HCT116 (cell line): ENCODE data around the gene SELL. TPM values are rescaled to one million over a fixed set of nuclear protein-coding genes. Genes with fewer than 3 reads are reported as not detected.

Experiments used
- ATAC-seq: fragments of 200-7000 bp; cut with Tn5 transposase; 2 replicates; pipeline ENCODE4 v1.9.1; 2020; ENCODE audit warnings: mild to moderate bottlenecking, moderate library complexity
- BruUV-seq: library from RNA; stranded (reverse); fragments of 400-500 nt; replicated peaks from 2 replicates; lab custom pipeline; 2021; lab: Mats Ljungman, UMichigan
- CTCF ChIA-PET: fragments of 300-600 bp; sonication (Branson Sonifier 250); formaldehyde crosslinking; loops from one replicate; lab custom pipeline; 2021; ENCODE audit warnings: antibody characterized with exemption; lab: Charles Lee
- POLR2A ChIA-PET: fragments of 300-600, 350-600 bp; sonication (Branson Sonifier 250); formaldehyde crosslinking; loops from one replicate; lab custom pipeline; 2021; ENCODE audit warnings: antibody characterized with exemption; lab: Charles Lee
- RAD21 ChIA-PET, 2 experiments: fragments of 300-600 bp; sonication (Branson Sonifier 250); formaldehyde crosslinking; loops; one replicate each; lab custom pipeline; 2023; ENCODE audit warnings: low total read pairs in 2 of 2; ENCODE audit not compliant: uncharacterized antibody in 2 of 2, unreplicated experiment in 2 of 2, low non-redundant PET in 1 of 2; lab: Charles Lee
- DNase-seq: peaks from one replicate; pipeline ENCODE4 v3.0.0-alpha.2; 2010; ENCODE audit warnings: low read depth, low spot score
- H2AFZ ChIP-seq: fragments of 200-600 bp; shearing (Covaris generic), sonication (generic); 2 replicates; pipeline ENCODE4 v1.6.1; 2017; ENCODE audit warnings: low read depth, mixed run types, mixed read lengths, antibody characterized with exemption, low read length; ENCODE audit not compliant: poor library complexity, severe bottlenecking
- H3K27ac ChIP-seq: 2 replicates; pipeline ENCODE4 v1.5.1; 2012; ENCODE audit warnings: low read depth, low read length
- H3K27me3 ChIP-seq: fragments of 200-600 bp; sonication (generic); 2 replicates; pipeline ENCODE4 v1.6.1; 2016; ENCODE audit warnings: mixed run types, low read length, mixed read lengths; ENCODE audit not compliant: insufficient read depth
- H3K36me3 ChIP-seq, 2 experiments: fragments of 200-500 bp in 1 of 2; fragments of 200-600 bp in 1 of 2; sonication (Bioruptor generic) in 1 of 2; sonication (generic) in 1 of 2; 2 replicates each; pipeline versions ENCODE4 v1.5.1 to v1.6.1; 2014 to 2016; ENCODE audit warnings: low read length in 2 of 2, inconsistent platforms in 1 of 2, mixed read lengths in 1 of 2, mixed run types in 1 of 2; ENCODE audit not compliant: insufficient read depth in 2 of 2, control insufficient read depth in 1 of 2
- H3K4me1 ChIP-seq, 2 experiments: fragments of 200-600 bp in 1 of 2; sonication (generic) in 1 of 2; 2 replicates each; pipeline versions ENCODE4 v1.5.1 to v1.6.1; 2012 to 2017; ENCODE audit warnings: low read length in 2 of 2, inconsistent platforms in 1 of 2, mild to moderate bottlenecking in 1 of 2, mixed read lengths in 1 of 2, mixed run types in 1 of 2, moderate library complexity in 1 of 2; ENCODE audit not compliant: insufficient read depth in 2 of 2, control insufficient read depth in 1 of 2
- H3K4me2 ChIP-seq: fragments of 200-600 bp; sonication (generic); 2 replicates; pipeline ENCODE4 v1.6.1; 2017; ENCODE audit warnings: mixed run types, low read length, mixed read lengths
- H3K4me3 ChIP-seq, 2 experiments: fragments of 200-600 bp in 1 of 2; sonication (generic) in 1 of 2; replicated peaks in 1 of 2; 2 replicates each; pipeline ENCODE4 v1.5.1; 2011 to 2016; ENCODE audit warnings: low read length in 2 of 2, control low read depth in 1 of 2, low read depth in 1 of 2, mild to moderate bottlenecking in 1 of 2, mixed read lengths in 1 of 2, mixed run types in 1 of 2
- H3K79me2 ChIP-seq: fragments of 200-600 bp; sonication (generic); 2 replicates; pipeline ENCODE4 v1.6.1; 2017; ENCODE audit warnings: mild to moderate bottlenecking, mixed run types, low read length, moderate library complexity, mixed read lengths; ENCODE audit not compliant: insufficient read depth
- H3K9ac ChIP-seq: fragments of 200-600 bp; sonication (generic); 2 replicates; pipeline ENCODE4 v1.6.1; 2016; ENCODE audit warnings: low read length, mixed read lengths
- H3K9me2 ChIP-seq: fragments of 200-600 bp; sonication (generic), shearing (Covaris generic); 2 replicates; pipeline ENCODE4 v1.6.1; 2017; ENCODE audit warnings: mixed run types, mild to moderate bottlenecking, moderate library complexity; ENCODE audit not compliant: insufficient read depth
- H3K9me3 ChIP-seq, 2 experiments: fragments of 200-500 bp in 1 of 2; fragments of 200-600 bp in 1 of 2; sonication (Bioruptor generic) in 1 of 2; sonication (generic) in 1 of 2; 2 replicates each; pipeline ENCODE4 v1.6.1; 2014 to 2017; ENCODE audit warnings: low read length in 2 of 2, mixed read lengths in 2 of 2, inconsistent platforms in 1 of 2, low read depth in 1 of 2, mild to moderate bottlenecking in 1 of 2, mixed run types in 1 of 2, moderate library complexity in 1 of 2; ENCODE audit not compliant: control insufficient read depth in 1 of 2, insufficient read depth in 1 of 2
- H4K20me1 ChIP-seq: fragments of 200-600 bp; sonication (generic), shearing (Covaris generic); 2 replicates; pipeline ENCODE4 v1.6.1; 2017; ENCODE audit warnings: mixed run types, mild to moderate bottlenecking, moderate library complexity; ENCODE audit not compliant: insufficient read depth
- CBX3 ChIP-seq: IDR thresholded peaks from 2 replicates; pipeline ENCODE4 v1.6.1; 2012; ENCODE audit warnings: low read depth
- CEBPB ChIP-seq: IDR thresholded peaks from 2 replicates; pipeline ENCODE4 v1.6.1; 2012; ENCODE audit warnings: low read depth
- EGR1 ChIP-seq: IDR thresholded peaks from 2 replicates; pipeline ENCODE4 v1.6.1; 2012; ENCODE audit warnings: low read depth
- ELF1 ChIP-seq: IDR thresholded peaks from 2 replicates; pipeline ENCODE4 v1.6.1; 2012; ENCODE audit warnings: low read depth, borderline replicate concordance
- EZH2 ChIP-seq: fragments of 200-600 bp; sonication (generic); IDR thresholded peaks from 2 replicates; pipeline ENCODE4 v1.6.1; 2017; ENCODE audit warnings: antibody characterized with exemption, mixed run types
- EZH2phosphoT487 ChIP-seq: fragments of 200-600 bp; IDR thresholded peaks from 2 replicates; pipeline ENCODE4 v1.6.1; 2018; ENCODE audit warnings: antibody characterized with exemption, borderline replicate concordance
- JUND ChIP-seq: IDR thresholded peaks from 2 replicates; pipeline ENCODE4 v1.6.1; 2012
- MAX ChIP-seq: IDR thresholded peaks from 2 replicates; pipeline ENCODE4 v1.6.1; 2012
- POLR2A ChIP-seq: IDR thresholded peaks from 2 replicates; pipeline ENCODE4 v1.7.0; 2011; ENCODE audit warnings: borderline replicate concordance; ENCODE audit not compliant: insufficient read depth, insufficient read length; ENCODE audit errors: extremely low read depth
- POLR2AphosphoS5 ChIP-seq: IDR thresholded peaks from 2 replicates; pipeline ENCODE4 v1.6.1; 2011; ENCODE audit warnings: mild to moderate bottlenecking, low read depth, low read length, moderate library complexity
- RAD21 ChIP-seq: IDR thresholded peaks from 2 replicates; pipeline ENCODE4 v1.6.1; 2012; ENCODE audit warnings: low read depth, mild to moderate bottlenecking
- REST ChIP-seq: IDR thresholded peaks from 2 replicates; pipeline ENCODE4 v1.6.1; 2012; ENCODE audit warnings: low read depth
- SIN3A ChIP-seq: IDR thresholded peaks from 2 replicates; pipeline ENCODE4 v1.6.1; 2012; ENCODE audit warnings: low read depth
- SP1 ChIP-seq: IDR thresholded peaks from 2 replicates; pipeline ENCODE4 v1.6.1; 2012; ENCODE audit warnings: low read depth
- SRF ChIP-seq: IDR thresholded peaks from 2 replicates; pipeline ENCODE4 v1.6.1; 2012; ENCODE audit warnings: low read depth
- TCF7L2 ChIP-seq: IDR thresholded peaks from 2 replicates; pipeline ENCODE4 v1.7.0; 2011; ENCODE audit warnings: borderline replicate concordance, inconsistent platforms; ENCODE audit not compliant: insufficient read depth, insufficient read length; ENCODE audit errors: extremely low read depth
- YY1 ChIP-seq: IDR thresholded peaks from 2 replicates; pipeline ENCODE4 v1.6.1; 2011; ENCODE audit warnings: low read length, low read depth, moderate library complexity, mild to moderate bottlenecking; ENCODE audit not compliant: insufficient replicate concordance; ENCODE audit errors: extremely low read depth
- ZBTB33 ChIP-seq: IDR thresholded peaks from 2 replicates; pipeline ENCODE4 v1.6.1; 2011; ENCODE audit warnings: mild to moderate bottlenecking, low read length, moderate library complexity; ENCODE audit not compliant: insufficient replicate concordance; ENCODE audit errors: extremely low read depth
- ZFX ChIP-seq: fragments of 450-650 bp; IDR thresholded peaks from 2 replicates; pipeline ENCODE4 v1.6.1; 2017
- ZNF274 ChIP-seq: fragments of 200-500 bp; sonication (Bioruptor generic); IDR thresholded peaks from 2 replicates; pipeline ENCODE4 v1.6.1; 2014; ENCODE audit warnings: mild to moderate bottlenecking, low read depth, low read length, inconsistent platforms
- intact Hi-C: fragments of 100-400 bp; cut with micrococcal nuclease; formaldehyde crosslinking; loops from 2 replicates; pipeline ENCODE4 v1.10.0; 2022
- total RNA-seq: library from RNA; stranded (reverse); gene quantifications from one replicate; pipeline ENCODE4 v1.2.1, GENCODE V29; 2021; ENCODE audit not compliant: unreplicated experiment

Gene SELL
- total RNA-seq, 1 experiment from 2014 or later = 4.1 TPM

- TF ChIP-seq ZNF274 = no peak
- no peak for TF ChIP-seq EGR1
- TF ChIP-seq ZFX = no peak
- no peak for TF ChIP-seq ZBTB33
- TF ChIP-seq ELF1 = no peak
- no peak for TF ChIP-seq REST
Observed at GRCh38 chr1:169682071-169682470, 29.3 kb downstream of the SELL start (continued).

- Histone ChIP-seq H3K79me2 (no peaks in the 10 kb centered on the region), H3K4me2 (no peak overlapping the region), H4K20me1 (no peaks in the 10 kb centered on the region), H3K27ac (no peak overlapping the region), H3K4me1 (no peaks in the 10 kb centered on the region), H3K4me3 (no peak overlapping the region), H2AFZ (no peak overlapping the region), H3K9me3 (no peaks in the 10 kb centered on the region), H3K27me3 (peaks cover 10% of the 10 kb centered on the region; the same call in 1 of the 2 replicates), H3K9ac (no peak overlapping the region), H3K9me2 (no peaks in the 10 kb centered on the region), H3K36me3 (no peaks in the 10 kb centered on the region)
- BruUV-seq = no TSS peak
- CTCF ChIA-PET = interaction anchor here (0.8 kb wide), 1 partner anchor 31 kb away, joined by 3 read pairs; no protein-coding TSS in a partner anchor
- POLR2A ChIA-PET = no interaction called here
- no peak for DNase-seq
- TF ChIP-seq EGR1 (no peak), JUND (no peak), CEBPB (no peak), EZH2 (no peak), EZH2phosphoT487 (no peak), ZBTB33 (no peak), ELF1 (no peak), ZFX (no peak), RAD21 (no peak), POLR2AphosphoS5 (no peak), MAX (no peak), SP1 (no peak), ZNF274 (no peak), POLR2A (no peak), SRF (no peak), CBX3 (no peak), SIN3A (no peak), YY1 (no peak), TCF7L2 (no peak)
- RAD21 ChIA-PET = no interaction called here
- intact Hi-C loops = no loop called here
- no peak for ATAC-seq
Observed at GRCh38 chr1:169681140-169681539, 30.3 kb downstream of the SELL start.
